GM12878 (cell line): ENCODE data around the gene THAP2.

Source experiments
- BHLHE40 ChIP-seq, 2 experiments: fragments of 450-650 bp in 1 of 2; IDR thresholded peaks; 2 replicates each; pipeline ENCODE4 v1.6.1; 2011 to 2017; ENCODE audit warnings: low read depth in 2 of 2, borderline replicate concordance in 1 of 2, improper control_type of control experiment in 1 of 2, low read length in 1 of 2, mild to moderate bottlenecking in 1 of 2
- CTCF ChIP-seq, 3 experiments: IDR thresholded peaks in 2 of 3; conservative IDR thresholded peaks in 1 of 3; 2 replicates each; pipeline ENCODE4 v1.5.1; 2011; ENCODE audit warnings: low read depth in 3 of 3, low read length in 3 of 3, mild to moderate bottlenecking in 3 of 3, control low read depth in 2 of 3, moderate library complexity in 2 of 3, inconsistent platforms in 1 of 3, mixed read lengths in 1 of 3; ENCODE audit not compliant: control insufficient read depth in 2 of 3, insufficient read depth in 1 of 3; ENCODE audit errors: extremely low read depth in 1 of 3
- EGR1 ChIP-seq, 2 experiments: IDR thresholded peaks; 1 replicate in 1 of 2; 2 replicates in 1 of 2; pipeline ENCODE4 v1.6.1; 2011 to 2012; ENCODE audit warnings: low read depth in 2 of 2, low read length in 2 of 2, borderline replicate concordance in 1 of 2, mild to moderate bottlenecking in 1 of 2, moderate library complexity in 1 of 2
- EP300 ChIP-seq, 2 experiments: fragments of 150-350 bp in 1 of 2; IDR thresholded peaks; 2 replicates each; pipeline ENCODE4 v1.6.1; 2011 to 2012; ENCODE audit warnings: low read depth in 2 of 2, low read length in 2 of 2, borderline replicate concordance in 1 of 2, improper control_type of control experiment in 1 of 2, inconsistent platforms in 1 of 2; ENCODE audit not compliant: control insufficient read depth in 1 of 2
- EZH2 ChIP-seq: IDR thresholded peaks from 2 replicates; pipeline ENCODE4 v1.6.1; 2012; ENCODE audit warnings: low read depth, mild to moderate bottlenecking, control low read depth, inconsistent platforms, low read length, borderline replicate concordance; ENCODE audit not compliant: control insufficient read depth
- POLR2A ChIP-seq: IDR thresholded peaks from 2 replicates; pipeline ENCODE4 v1.6.1; 2011; ENCODE audit warnings: low read depth, mild to moderate bottlenecking, low read length
- RAD21 ChIP-seq: IDR thresholded peaks from 2 replicates; pipeline ENCODE4 v1.6.1; 2011; ENCODE audit warnings: mild to moderate bottlenecking, low read depth, low read length, moderate library complexity; ENCODE audit not compliant: insufficient read depth
- SUZ12 ChIP-seq: fragments of 200-600 bp; sonication (generic); IDR thresholded peaks from one replicate; pipeline ENCODE4 v1.6.1; 2018; ENCODE audit warnings: antibody characterized with exemption, mild to moderate bottlenecking; ENCODE audit not compliant: unreplicated experiment
- TBL1XR1 ChIP-seq: IDR thresholded peaks from 2 replicates; pipeline ENCODE4 v1.6.1; 2012; ENCODE audit warnings: low read depth, low read length, improper control_type of control experiment
- YY1 ChIP-seq: IDR thresholded peaks from 2 replicates; pipeline ENCODE4 v1.6.1; 2011; ENCODE audit warnings: low read depth, mild to moderate bottlenecking, low read length
- ZNF384 ChIP-seq: IDR thresholded peaks from 2 replicates; pipeline ENCODE4 v1.6.1; 2012; ENCODE audit warnings: low read depth, mild to moderate bottlenecking, low read length, improper control_type of control experiment, borderline replicate concordance

GRCh38 chr12:71652656-71653055 lies 11.4 kb upstream of the THAP2 start:
- TF ChIP-seq EP300 (IDR thresholded peaks at IDR 0.05; ENCODE audit: borderline replicate concordance in 1 of 2, control insufficient read depth in 1 of 2, low read depth in 2 of 2, low read length in 2 of 2) = no peak
- no peak for TF ChIP-seq CTCF (IDR thresholded peaks at IDR 0.05 in 2 of 3, conservative IDR thresholded peaks at IDR 0.05 in 1 of 3; ENCODE audit: control insufficient read depth in 2 of 3, extremely low read depth in 1 of 3, insufficient read depth in 1 of 3, low read depth in 3 of 3, low read length in 3 of 3)
- TF ChIP-seq EZH2 = no peak
- no peak for TF ChIP-seq TBL1XR1
- TF ChIP-seq POLR2A = no peak
- TF ChIP-seq BHLHE40 (IDR thresholded peaks at IDR 0.05; ENCODE audit: borderline replicate concordance in 1 of 2, low read depth in 2 of 2, low read length in 1 of 2) = no peak
- TF ChIP-seq ZNF384 = no peak
- TF ChIP-seq YY1 = no peak
- no peak for TF ChIP-seq RAD21
- no peak for TF ChIP-seq EGR1 (IDR thresholded peaks at IDR 0.05; ENCODE audit: borderline replicate concordance in 1 of 2, low read depth in 2 of 2, low read length in 2 of 2)
- no peak for TF ChIP-seq SUZ12
